ENCODE data around the gene PCNX2.
"Not testable (repeated sequence)": the region's sequence is repeated elsewhere in the genome, so short reads cannot be mapped to it uniquely, and the experiment has no call there.

The PCNX2 gene

DNA sequence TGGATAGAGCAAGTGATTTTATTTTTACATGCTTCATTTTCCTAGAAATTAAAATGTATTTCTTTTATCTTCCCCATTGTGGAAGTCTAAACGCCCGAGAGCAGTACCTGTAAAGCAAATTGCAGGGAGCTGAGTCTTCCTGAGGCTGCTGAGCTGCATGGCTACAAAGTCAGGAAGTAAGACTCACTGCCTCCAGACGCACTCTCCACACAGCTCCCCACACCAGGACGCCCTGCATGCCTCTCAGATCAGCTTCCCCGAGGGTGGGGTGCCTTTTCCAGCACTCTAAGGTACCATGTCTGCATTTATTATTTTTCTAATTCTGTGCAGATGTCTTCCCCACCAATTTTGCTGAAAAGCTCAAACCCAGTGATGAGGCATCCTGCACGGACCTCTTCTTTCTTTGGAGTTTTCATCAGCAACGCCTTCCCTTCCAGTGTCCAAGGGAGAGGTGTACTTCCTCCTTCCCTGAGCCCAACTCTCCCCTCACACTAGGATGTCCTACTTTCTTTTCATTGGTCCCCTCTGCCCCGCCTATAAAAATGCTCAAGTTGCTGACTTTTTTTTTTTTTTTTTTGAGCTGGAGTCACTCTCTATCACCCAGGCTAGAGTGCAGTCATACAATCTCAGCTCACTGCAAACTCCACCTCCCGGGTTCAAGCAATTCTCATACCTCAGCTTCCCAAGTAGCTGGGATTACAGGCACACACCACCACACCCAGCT lies 114.7 kb downstream of the PCNX2 start:
- H3K27ac ChIP-seq (ENCODE audit: low read depth, low read length) = no peak overlapping the region
- H3K27me3 ChIP-seq (ENCODE audit: control insufficient read depth in 1 of 2, insufficient read depth in 2 of 2, low read length in 2 of 2) = no peaks in the 10 kb centered on the region
- H3K9ac ChIP-seq (ENCODE audit: low read depth in 1 of 2, low read length in 2 of 2) = no peak overlapping the region
- H3K36me3 ChIP-seq (ENCODE audit: control insufficient read depth in 1 of 2, insufficient read depth in 2 of 2, low read length in 2 of 2) = peaks cover 5 to 10% of the 10 kb centered on the region in 2 donors
- no peak overlapping the region for H3K4me3 ChIP-seq (ENCODE audit: low read depth in 1 of 2, low read length in 2 of 2)
- peaks cover 0 to 11% of the 10 kb centered on the region in 2 donors for H3K9me3 ChIP-seq (ENCODE audit: control insufficient read depth in 1 of 2, low read length in 2 of 2)
- H3K4me1 ChIP-seq (ENCODE audit: control insufficient read depth in 1 of 2, insufficient read depth in 2 of 2, low read length in 2 of 2) = no peaks in the 10 kb centered on the region

DNA sequence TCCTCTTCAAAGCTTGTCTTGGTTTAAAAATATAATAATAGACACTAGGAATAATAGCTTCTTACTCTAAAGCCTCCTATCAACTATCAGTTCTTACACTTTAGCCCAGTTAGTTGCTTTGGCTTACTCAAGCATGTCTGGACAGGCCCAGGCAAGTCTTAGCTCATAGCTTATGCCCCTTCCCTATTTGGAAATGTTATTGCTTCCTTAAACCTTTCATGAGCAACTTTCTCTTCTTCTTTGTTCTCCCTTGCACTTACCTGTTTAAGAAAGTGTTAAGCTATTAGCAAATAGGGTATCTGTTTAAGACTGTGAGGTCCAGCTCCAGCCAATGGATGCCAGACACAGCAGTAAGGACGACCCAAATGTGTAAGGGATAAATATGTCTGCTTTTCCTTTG lies 115.9 kb downstream of the PCNX2 start:
- H3K27me3 ChIP-seq (ENCODE audit: control insufficient read depth in 1 of 2, insufficient read depth in 2 of 2, low read length in 2 of 2); H3K9ac ChIP-seq (ENCODE audit: low read depth in 1 of 2, low read length in 2 of 2); H3K27ac ChIP-seq (ENCODE audit: low read depth, low read length); H3K4me3 ChIP-seq (ENCODE audit: low read depth in 1 of 2, low read length in 2 of 2); H3K4me1 ChIP-seq (ENCODE audit: control insufficient read depth in 1 of 2, insufficient read depth in 2 of 2, low read length in 2 of 2): not testable (repeated sequence)
- peaks cover 0 to 11% of the 10 kb centered on the region in 2 donors for H3K9me3 ChIP-seq (ENCODE audit: control insufficient read depth in 1 of 2, low read length in 2 of 2)
- H3K36me3 ChIP-seq (ENCODE audit: control insufficient read depth in 1 of 2, insufficient read depth in 2 of 2, low read length in 2 of 2) = peaks cover 5 to 10% of the 10 kb centered on the region in 2 donors

DNA sequence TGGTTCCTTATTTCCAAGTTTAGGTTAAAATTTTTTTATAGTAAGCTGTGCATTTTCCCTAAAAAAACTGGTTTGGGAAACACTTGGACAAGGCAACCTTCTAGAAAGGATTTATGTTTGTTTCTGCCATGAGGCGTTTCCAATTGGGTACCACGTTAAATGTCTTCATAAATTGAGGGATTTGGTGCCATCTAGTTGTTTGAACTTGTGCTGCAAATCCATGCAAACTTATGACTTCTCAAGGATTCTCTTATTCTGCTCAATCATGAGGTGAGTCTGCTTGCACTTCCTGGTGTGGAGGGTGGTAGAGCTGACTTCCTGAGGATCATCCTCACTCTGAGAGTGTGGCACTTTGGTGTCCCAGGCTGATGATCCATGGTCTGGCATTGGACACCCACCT lies 123.3 kb downstream of the PCNX2 start:
- H3K9ac ChIP-seq (ENCODE audit: low read depth in 1 of 2, low read length in 2 of 2) = no peak overlapping the region
- no peaks in the 10 kb centered on the region for H3K27me3 ChIP-seq (ENCODE audit: control insufficient read depth in 1 of 2, insufficient read depth in 2 of 2, low read length in 2 of 2)
- H3K36me3 ChIP-seq (ENCODE audit: control insufficient read depth in 1 of 2, insufficient read depth in 2 of 2, low read length in 2 of 2) = peaks cover 0 to 6% of the 10 kb centered on the region in 2 donors

DNA sequence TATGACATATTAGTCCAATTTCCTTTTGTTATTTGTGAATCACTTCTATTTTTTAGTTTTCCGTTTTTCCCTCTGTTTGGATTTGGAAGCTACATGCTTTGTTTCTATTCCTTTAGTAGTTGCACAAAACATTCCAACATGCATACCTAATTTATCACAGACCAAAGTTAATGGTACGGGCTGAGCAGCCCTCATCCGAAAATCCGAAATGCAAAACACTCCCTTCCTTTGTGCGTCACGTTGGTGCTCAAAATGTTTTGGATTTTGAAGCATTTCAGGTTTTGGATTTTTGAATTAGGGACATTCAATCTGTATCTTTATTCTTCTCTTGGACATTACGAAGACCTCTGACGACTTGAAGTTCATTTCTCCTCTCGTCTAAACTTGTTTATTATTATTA lies 124.8 kb downstream of the PCNX2 start:
- Histone ChIP-seq H3K36me3 (ENCODE audit: control insufficient read depth in 1 of 2, insufficient read depth in 2 of 2, low read length in 2 of 2) (no peaks in the 10 kb centered on the region), H3K9me3 (ENCODE audit: control insufficient read depth in 1 of 2, low read length in 2 of 2) (no peaks in the 10 kb centered on the region), H3K9ac (ENCODE audit: low read depth in 1 of 2, low read length in 2 of 2) (no peak overlapping the region)

More for the DNA sequence above, 123.3 kb downstream of the PCNX2 start:
- Histone ChIP-seq H3K9me3 (ENCODE audit: control insufficient read depth in 1 of 2, low read length in 2 of 2) (peaks cover 0 to 2% of the 10 kb centered on the region in 2 donors), H3K4me1 (ENCODE audit: control insufficient read depth in 1 of 2, insufficient read depth in 2 of 2, low read length in 2 of 2) (no peaks in the 10 kb centered on the region), H3K27ac (ENCODE audit: low read depth, low read length) (no peak overlapping the region), H3K4me3 (ENCODE audit: low read depth in 1 of 2, low read length in 2 of 2) (no peak overlapping the region)

DNA sequence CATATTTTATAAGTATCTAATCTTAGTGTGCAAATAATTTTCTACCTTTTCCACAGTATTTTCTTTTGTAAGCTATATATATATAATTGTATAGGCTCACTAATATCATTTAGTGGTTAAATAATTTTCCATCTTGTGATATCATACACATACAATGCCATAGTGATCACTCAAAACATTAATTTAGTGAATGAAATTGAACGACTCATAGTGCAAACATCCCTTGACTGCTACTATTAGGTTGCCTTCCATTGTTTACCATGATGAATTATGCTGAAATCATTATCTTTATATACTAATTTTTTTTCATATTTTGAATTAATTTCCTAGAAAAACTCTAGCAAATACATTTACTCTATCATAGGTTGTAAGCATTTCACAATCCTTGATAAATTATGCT lies 127.1 kb downstream of the PCNX2 start:
- Histone ChIP-seq H3K4me3 (ENCODE audit: low read depth in 1 of 2, low read length in 2 of 2) (no peak overlapping the region), H3K4me1 (ENCODE audit: control insufficient read depth in 1 of 2, insufficient read depth in 2 of 2, low read length in 2 of 2) (no peaks in the 10 kb centered on the region), H3K36me3 (ENCODE audit: control insufficient read depth in 1 of 2, insufficient read depth in 2 of 2, low read length in 2 of 2) (no peaks in the 10 kb centered on the region), H3K27ac (ENCODE audit: low read depth, low read length) (no peak overlapping the region), H3K9me3 (ENCODE audit: control insufficient read depth in 1 of 2, low read length in 2 of 2) (peaks cover 4 to 7% of the 10 kb centered on the region in 2 donors), H3K27me3 (ENCODE audit: control insufficient read depth in 1 of 2, insufficient read depth in 2 of 2, low read length in 2 of 2) (no peaks in the 10 kb centered on the region), H3K9ac (ENCODE audit: low read depth in 1 of 2, low read length in 2 of 2) (no peak overlapping the region)

More for the DNA sequence above, 124.8 kb downstream of the PCNX2 start:
- Histone ChIP-seq H3K27ac (ENCODE audit: low read depth, low read length) (no peak overlapping the region), H3K4me3 (ENCODE audit: low read depth in 1 of 2, low read length in 2 of 2) (no peak overlapping the region), H3K27me3 (ENCODE audit: control insufficient read depth in 1 of 2, insufficient read depth in 2 of 2, low read length in 2 of 2) (no peaks in the 10 kb centered on the region), H3K4me1 (ENCODE audit: control insufficient read depth in 1 of 2, insufficient read depth in 2 of 2, low read length in 2 of 2) (no peaks in the 10 kb centered on the region)

DNA sequence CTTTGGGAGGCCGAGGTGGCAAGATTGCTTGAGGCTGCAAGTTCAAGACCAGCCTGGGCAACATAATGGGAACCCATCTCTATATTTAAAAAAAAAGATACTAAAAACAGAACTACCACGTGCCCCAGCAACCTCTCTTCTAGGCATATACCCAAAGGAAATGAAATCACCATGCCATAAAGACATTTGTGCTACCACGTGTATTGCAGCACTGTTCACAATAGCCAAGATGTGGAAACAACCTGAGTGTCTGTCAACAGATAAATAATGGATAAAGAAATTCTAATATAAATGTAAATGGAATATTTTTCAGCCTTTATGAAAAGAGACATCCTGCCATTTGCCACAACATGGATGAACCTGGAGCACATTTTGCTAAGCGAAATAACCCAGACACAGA lies 128.6 kb downstream of the PCNX2 start:
- Histone ChIP-seq H3K9me3 (ENCODE audit: control insufficient read depth in 1 of 2, low read length in 2 of 2) (peaks cover 4 to 7% of the 10 kb centered on the region in 2 donors), H3K4me3 (ENCODE audit: low read depth in 1 of 2, low read length in 2 of 2) (no peak overlapping the region), H3K4me1 (ENCODE audit: control insufficient read depth in 1 of 2, insufficient read depth in 2 of 2, low read length in 2 of 2) (no peaks in the 10 kb centered on the region), H3K27ac (ENCODE audit: low read depth, low read length) (no peak overlapping the region), H3K27me3 (ENCODE audit: control insufficient read depth in 1 of 2, insufficient read depth in 2 of 2, low read length in 2 of 2) (no peaks in the 10 kb centered on the region), H3K36me3 (ENCODE audit: control insufficient read depth in 1 of 2, insufficient read depth in 2 of 2, low read length in 2 of 2) (no peaks in the 10 kb centered on the region), H3K9ac (ENCODE audit: low read depth in 1 of 2, low read length in 2 of 2) (no peak overlapping the region)

DNA sequence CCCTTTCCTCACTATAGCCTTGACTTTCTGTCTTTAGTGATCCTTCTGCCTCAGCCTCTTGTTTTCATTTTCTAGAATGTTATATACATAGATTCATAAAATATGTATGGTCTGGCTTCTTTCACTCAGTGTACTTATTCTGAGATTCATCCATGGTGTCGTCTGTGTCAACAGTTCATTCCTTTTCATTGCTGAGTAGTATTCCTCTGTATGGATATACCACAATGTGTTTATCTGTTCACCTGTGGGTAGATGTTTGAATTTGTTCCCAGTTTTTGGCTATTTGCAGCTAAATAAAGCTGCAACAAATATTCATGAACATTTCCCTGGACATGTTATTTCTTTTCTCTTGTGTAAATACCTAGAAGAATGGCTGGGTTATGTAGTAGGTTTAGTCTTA lies 131.8 kb downstream of the PCNX2 start:
- Histone ChIP-seq H3K4me3 (ENCODE audit: low read depth in 1 of 2, low read length in 2 of 2) (no peak overlapping the region), H3K27me3 (ENCODE audit: control insufficient read depth in 1 of 2, insufficient read depth in 2 of 2, low read length in 2 of 2) (no peaks in the 10 kb centered on the region), H3K9me3 (ENCODE audit: control insufficient read depth in 1 of 2, low read length in 2 of 2) (peaks cover 4 to 7% of the 10 kb centered on the region in 2 donors), H3K9ac (ENCODE audit: low read depth in 1 of 2, low read length in 2 of 2) (no peak overlapping the region), H3K27ac (ENCODE audit: low read depth, low read length) (no peak overlapping the region), H3K4me1 (ENCODE audit: control insufficient read depth in 1 of 2, insufficient read depth in 2 of 2, low read length in 2 of 2) (no peaks in the 10 kb centered on the region), H3K36me3 (ENCODE audit: control insufficient read depth in 1 of 2, insufficient read depth in 2 of 2, low read length in 2 of 2) (no peaks in the 10 kb centered on the region)

DNA sequence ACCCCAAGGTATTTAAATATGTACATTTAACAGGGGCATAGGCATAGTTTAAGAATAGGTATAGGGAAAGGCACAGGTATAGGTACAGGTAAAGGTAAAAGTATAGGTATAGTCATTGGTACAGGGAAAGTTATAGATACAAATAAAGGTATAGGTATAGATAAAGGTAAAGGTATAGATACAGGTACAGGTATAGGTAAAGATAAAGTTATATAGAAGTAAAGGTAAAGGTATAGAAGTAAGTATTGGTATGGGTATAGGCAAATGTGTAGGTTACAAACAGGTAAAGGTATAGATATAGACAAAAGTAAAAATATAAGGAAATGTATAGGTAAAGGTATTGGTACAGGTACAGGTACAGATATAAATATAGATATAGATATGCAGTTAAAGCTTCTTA lies 137.2 kb downstream of the PCNX2 start:
- H3K36me3 ChIP-seq (ENCODE audit: control insufficient read depth in 1 of 2, insufficient read depth in 2 of 2, low read length in 2 of 2) = no peaks in the 10 kb centered on the region
- no peak overlapping the region for H3K4me3 ChIP-seq (ENCODE audit: low read depth in 1 of 2, low read length in 2 of 2)
- no peaks in the 10 kb centered on the region for H3K9me3 ChIP-seq (ENCODE audit: control insufficient read depth in 1 of 2, low read length in 2 of 2)
- H3K4me1 ChIP-seq (ENCODE audit: control insufficient read depth in 1 of 2, insufficient read depth in 2 of 2, low read length in 2 of 2) = no peaks in the 10 kb centered on the region
- no peak overlapping the region for H3K27ac ChIP-seq (ENCODE audit: low read depth, low read length)
- no peak overlapping the region for H3K9ac ChIP-seq (ENCODE audit: low read depth in 1 of 2, low read length in 2 of 2)
- no peaks in the 10 kb centered on the region for H3K27me3 ChIP-seq (ENCODE audit: control insufficient read depth in 1 of 2, insufficient read depth in 2 of 2, low read length in 2 of 2)

DNA sequence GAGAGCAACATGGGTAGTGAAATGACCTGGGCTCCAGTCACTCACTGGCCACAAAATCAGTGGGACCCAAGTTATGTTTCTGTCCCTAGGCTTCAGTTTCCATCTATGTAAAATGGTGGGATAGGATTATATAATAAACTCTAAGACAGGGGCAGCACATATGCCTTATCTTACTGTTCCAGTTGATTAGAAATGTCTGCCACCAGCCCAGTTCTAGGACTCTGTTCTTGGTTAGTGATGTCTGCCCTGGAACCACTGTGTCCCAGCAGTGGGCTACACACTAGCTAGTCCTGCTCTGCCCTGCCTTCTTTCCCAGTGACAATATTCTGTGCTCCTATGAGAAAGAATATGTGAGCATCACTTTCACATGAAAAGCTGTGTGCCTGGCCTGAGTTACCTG lies 138.3 kb downstream of the PCNX2 start:
- no peak overlapping the region for H3K27ac ChIP-seq (ENCODE audit: low read depth, low read length)
- H3K9ac ChIP-seq (ENCODE audit: low read depth in 1 of 2, low read length in 2 of 2) = no peak overlapping the region
- no peaks in the 10 kb centered on the region for H3K27me3 ChIP-seq (ENCODE audit: control insufficient read depth in 1 of 2, insufficient read depth in 2 of 2, low read length in 2 of 2)
- H3K4me3 ChIP-seq (ENCODE audit: low read depth in 1 of 2, low read length in 2 of 2) = no peak overlapping the region
- no peaks in the 10 kb centered on the region for H3K36me3 ChIP-seq (ENCODE audit: control insufficient read depth in 1 of 2, insufficient read depth in 2 of 2, low read length in 2 of 2)
- no peaks in the 10 kb centered on the region for H3K4me1 ChIP-seq (ENCODE audit: control insufficient read depth in 1 of 2, insufficient read depth in 2 of 2, low read length in 2 of 2)
- no peaks in the 10 kb centered on the region for H3K9me3 ChIP-seq (ENCODE audit: control insufficient read depth in 1 of 2, low read length in 2 of 2)

DNA sequence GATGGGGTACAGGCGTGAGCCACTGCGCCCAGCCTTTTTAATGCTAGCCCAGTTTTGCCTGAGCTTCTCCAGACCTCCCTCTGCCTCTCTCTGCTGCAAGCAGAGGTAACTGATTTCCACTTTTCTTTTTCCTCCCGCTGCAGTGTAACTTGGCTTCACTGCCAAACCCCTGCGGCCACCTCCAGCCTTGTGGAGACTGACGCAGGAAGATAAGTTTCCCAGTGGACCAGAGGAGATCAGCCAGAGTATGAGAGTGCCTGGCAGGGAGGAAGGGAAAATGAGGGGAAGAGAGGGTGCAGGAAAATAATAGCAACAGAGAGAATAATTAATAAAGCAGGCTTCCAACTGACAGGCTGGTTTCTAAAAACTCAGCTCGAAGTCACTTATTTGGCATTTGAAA lies 143.7 kb downstream of the PCNX2 start:
- no peaks in the 10 kb centered on the region for H3K9me3 ChIP-seq (ENCODE audit: control insufficient read depth in 1 of 2, low read length in 2 of 2)
- no peak overlapping the region for H3K4me3 ChIP-seq (ENCODE audit: low read depth in 1 of 2, low read length in 2 of 2)
- H3K9ac ChIP-seq (ENCODE audit: low read depth in 1 of 2, low read length in 2 of 2) = no peak overlapping the region
- no peaks in the 10 kb centered on the region for H3K27me3 ChIP-seq (ENCODE audit: control insufficient read depth in 1 of 2, insufficient read depth in 2 of 2, low read length in 2 of 2)
- H3K36me3 ChIP-seq (ENCODE audit: control insufficient read depth in 1 of 2, insufficient read depth in 2 of 2, low read length in 2 of 2) = no peaks in the 10 kb centered on the region
- no peaks in the 10 kb centered on the region for H3K4me1 ChIP-seq (ENCODE audit: control insufficient read depth in 1 of 2, insufficient read depth in 2 of 2, low read length in 2 of 2)
- no peak overlapping the region for H3K27ac ChIP-seq (ENCODE audit: low read depth, low read length)
